ENCODE measurements around the gene E2F1. TPM values are rescaled to one million over a fixed set of nuclear protein-coding genes. Genes with fewer than 3 reads are reported as not detected.

The E2F1 gene
- total RNA-seq, 3 donors from 2014 or later (not counting 1 experiment from before 2014, with no cell fraction given) = 4.6 to 5.6 (median 4.7) TPM

DNA sequence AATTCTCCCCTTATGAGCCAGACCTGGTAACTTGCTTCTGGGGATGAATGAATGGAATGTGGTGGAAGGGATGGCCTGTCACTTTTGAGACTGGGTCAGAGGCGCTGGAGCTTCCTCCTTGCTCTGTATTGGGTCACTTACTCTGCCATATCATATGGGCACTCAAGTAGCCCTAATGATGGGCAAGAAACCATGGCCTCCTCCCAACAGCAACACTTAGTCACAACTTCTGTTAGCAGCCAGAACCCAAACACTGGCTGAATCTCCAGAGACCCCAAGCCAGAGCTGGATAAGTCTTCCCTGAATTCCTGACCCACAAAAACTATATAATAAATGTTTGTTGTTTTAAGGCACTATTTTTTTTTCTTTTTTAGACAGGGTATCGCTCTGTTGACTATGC is 5.5 kb downstream of the E2F1 start:
- Histone ChIP-seq H3K27me3 (ENCODE audit: control insufficient read depth, insufficient read depth, low read length) (no peaks in the 10 kb centered on the region), H3K36me3 (ENCODE audit: control insufficient read depth, insufficient read depth, low read length) (no peaks in the 10 kb centered on the region), H3K9me3 (ENCODE audit: control insufficient read depth, insufficient read depth, low read length) (no peaks in the 10 kb centered on the region), H3K4me1 (ENCODE audit: control insufficient read depth, insufficient read depth, low read length) (peaks cover 29% of the 10 kb centered on the region), H3K27ac (ENCODE audit: low read length) (no peak overlapping the region), H3K4me3 (ENCODE audit: low read length) (no peak overlapping the region)
- peaks cover 0 to 18% of the 10 kb centered on the region in 2 donors for H3K4me1 Mint-ChIP-seq
- no peaks in the 10 kb centered on the region for H3K27me3 Mint-ChIP-seq (ENCODE audit: low read depth in 2 of 2)
- WGBS (ENCODE audit: insufficient coverage) = 100% methylated on average over 2 of the region's 2 CpGs
- ATAC-seq (no peak), DNase-seq (no peak)
- H3K27ac Mint-ChIP-seq = no peak overlapping the region
- intact Hi-C loops (cut with micrococcal nuclease) = no loop called here
- no peaks in the 10 kb centered on the region for H3K36me3 Mint-ChIP-seq
- no peak overlapping the region for H3K4me3 Mint-ChIP-seq
- TF ChIP-seq, protein P1, sequence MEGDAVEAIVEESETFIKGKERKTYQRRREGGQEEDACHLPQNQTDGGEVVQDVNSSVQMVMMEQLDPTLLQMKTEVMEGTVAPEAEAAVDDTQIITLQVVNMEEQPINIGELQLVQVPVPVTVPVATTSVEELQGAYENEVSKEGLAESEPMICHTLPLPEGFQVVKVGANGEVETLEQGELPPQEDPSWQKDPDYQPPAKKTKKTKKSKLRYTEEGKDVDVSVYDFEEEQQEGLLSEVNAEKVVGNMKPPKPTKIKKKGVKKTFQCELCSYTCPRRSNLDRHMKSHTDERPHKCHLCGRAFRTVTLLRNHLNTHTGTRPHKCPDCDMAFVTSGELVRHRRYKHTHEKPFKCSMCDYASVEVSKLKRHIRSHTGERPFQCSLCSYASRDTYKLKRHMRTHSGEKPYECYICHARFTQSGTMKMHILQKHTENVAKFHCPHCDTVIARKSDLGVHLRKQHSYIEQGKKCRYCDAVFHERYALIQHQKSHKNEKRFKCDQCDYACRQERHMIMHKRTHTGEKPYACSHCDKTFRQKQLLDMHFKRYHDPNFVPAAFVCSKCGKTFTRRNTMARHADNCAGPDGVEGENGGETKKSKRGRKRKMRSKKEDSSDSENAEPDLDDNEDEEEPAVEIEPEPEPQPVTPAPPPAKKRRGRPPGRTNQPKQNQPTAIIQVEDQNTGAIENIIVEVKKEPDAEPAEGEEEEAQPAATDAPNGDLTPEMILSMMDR (IDR thresholded peaks at IDR 0.05) = no peak
- H3K9me3 Mint-ChIP-seq = no peaks in the 10 kb centered on the region

DNA sequence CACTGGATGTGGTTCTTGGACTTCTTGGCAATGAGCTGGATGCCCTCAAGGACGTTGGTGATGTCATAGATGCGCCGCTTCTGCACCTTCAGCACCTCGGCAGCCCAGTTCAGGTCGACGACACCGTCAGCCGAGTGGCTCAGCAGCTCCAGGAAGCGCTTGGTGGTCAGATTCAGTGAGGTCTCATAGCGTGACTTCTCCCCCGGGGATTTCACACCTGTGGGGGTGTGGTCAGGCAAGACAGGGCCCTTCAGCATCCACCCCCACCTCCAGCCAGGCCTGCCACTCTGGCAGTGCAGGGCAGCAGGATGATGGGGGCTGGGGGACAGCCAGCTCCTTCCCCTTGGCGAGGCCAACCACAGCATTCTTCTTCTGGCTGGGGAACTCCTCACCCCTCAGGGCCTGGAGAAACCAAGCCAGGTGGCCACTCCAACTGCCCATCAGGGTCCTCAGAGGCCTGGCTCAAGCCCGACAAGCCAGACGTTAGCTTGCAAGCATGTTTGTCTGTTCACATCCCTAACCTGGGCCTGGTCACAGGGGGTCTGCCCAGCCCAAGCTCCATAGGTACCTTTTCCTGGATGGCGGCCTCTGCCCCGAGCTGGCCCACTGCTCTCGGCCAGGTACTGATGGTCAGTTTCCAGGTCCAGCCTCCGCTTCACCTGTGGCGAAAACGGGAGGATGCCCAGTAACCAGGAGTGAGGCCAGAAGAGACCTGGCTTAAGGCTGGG is 6.3 kb downstream of the E2F1 start:
- no peaks in the 10 kb centered on the region for H3K27me3 ChIP-seq (ENCODE audit: control insufficient read depth, insufficient read depth, low read length)
- H3K36me3 Mint-ChIP-seq = no peaks in the 10 kb centered on the region
- no peaks in the 10 kb centered on the region for H3K9me3 ChIP-seq (ENCODE audit: control insufficient read depth, insufficient read depth, low read length)
- H3K4me1 ChIP-seq (ENCODE audit: control insufficient read depth, insufficient read depth, low read length) = peaks cover 23% of the 10 kb centered on the region
- H3K9me3 Mint-ChIP-seq = no peaks in the 10 kb centered on the region
- 60% methylated on average over 20 of the region's 20 CpGs for WGBS (ENCODE audit: insufficient coverage)
- H3K27ac Mint-ChIP-seq = peak overlapping the region in 1 of 2 donors; percentile 49
- DNase-seq (peak in 1 of 2 donors; percentile 78), ATAC-seq (peak; percentile 33 to 78 (median 57))
- H3K27me3 Mint-ChIP-seq (ENCODE audit: low read depth in 2 of 2) = no peaks in the 10 kb centered on the region
- intact Hi-C loops (cut with micrococcal nuclease) = no loop called here
- H3K27ac ChIP-seq (ENCODE audit: low read length) = no peak overlapping the region
- H3K36me3 ChIP-seq (ENCODE audit: control insufficient read depth, insufficient read depth, low read length) = no peaks in the 10 kb centered on the region
- TF ChIP-seq, protein P1 (IDR thresholded peaks at IDR 0.05) = no peak
- H3K4me3 ChIP-seq (ENCODE audit: low read length) = no peak overlapping the region
- H3K4me1 Mint-ChIP-seq = peaks cover 0 to 15% of the 10 kb centered on the region in 2 donors
- no peak overlapping the region for H3K4me3 Mint-ChIP-seq

DNA sequence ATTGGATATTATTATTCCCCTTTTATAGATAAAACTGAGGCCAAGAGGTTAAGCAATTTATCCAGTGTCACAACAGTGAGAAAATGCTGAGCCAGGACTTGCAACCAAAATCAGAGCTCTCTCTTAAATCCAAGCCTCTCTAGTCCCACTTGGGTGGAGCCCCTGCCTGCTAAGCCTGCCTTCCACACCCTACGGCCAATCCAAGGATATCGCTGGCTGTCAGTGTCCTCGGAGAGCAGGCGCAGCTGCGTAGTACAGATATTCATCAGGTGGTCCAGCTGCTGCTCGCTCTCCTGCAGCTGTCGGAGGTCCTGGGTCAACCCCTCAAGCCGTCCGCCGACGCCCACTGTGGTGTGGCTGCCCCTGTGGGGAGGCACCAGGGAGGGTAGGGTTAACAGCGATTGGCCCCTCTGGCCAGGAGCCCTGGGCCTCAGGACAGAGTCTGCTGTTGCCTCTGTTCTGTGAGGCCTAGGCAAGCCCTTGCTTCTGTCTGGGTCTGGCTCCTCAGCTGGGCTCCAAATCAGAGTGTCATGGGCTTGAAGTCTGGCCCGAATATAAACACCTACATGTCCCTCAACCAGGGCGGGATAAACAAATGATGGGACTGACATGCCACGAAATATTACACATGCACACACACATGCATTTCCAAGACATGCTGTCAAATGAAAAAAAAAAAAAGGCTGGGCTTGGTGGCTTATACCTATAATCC is 8.0 kb downstream of the E2F1 start:
- Histone ChIP-seq H3K27me3 (ENCODE audit: control insufficient read depth, insufficient read depth, low read length) (no peaks in the 10 kb centered on the region), H3K4me1 (ENCODE audit: control insufficient read depth, insufficient read depth, low read length) (peaks cover 34% of the 10 kb centered on the region), H3K9me3 (ENCODE audit: control insufficient read depth, insufficient read depth, low read length) (no peaks in the 10 kb centered on the region), H3K36me3 (ENCODE audit: control insufficient read depth, insufficient read depth, low read length) (no peaks in the 10 kb centered on the region), H3K4me3 (ENCODE audit: low read length) (no peak overlapping the region), H3K27ac (ENCODE audit: low read length) (no peak overlapping the region)
- Mint-ChIP-seq H3K27ac (no peak overlapping the region), H3K36me3 (no peaks in the 10 kb centered on the region), H3K4me1 (peaks cover under 1 to 25% of the 10 kb centered on the region in 2 donors), H3K27me3 (ENCODE audit: low read depth in 2 of 2) (no peaks in the 10 kb centered on the region), H3K4me3 (no peak overlapping the region), H3K9me3 (no peaks in the 10 kb centered on the region)
- intact Hi-C loops (cut with micrococcal nuclease) = no loop called here
- DNase-seq (no peak), ATAC-seq (no peak)
- TF ChIP-seq, protein P1 (IDR thresholded peaks at IDR 0.05) = no peak
- WGBS (ENCODE audit: insufficient coverage) = 96% methylated on average over 15 of the region's 15 CpGs

Data from natural killer cell (primary cell).